NB4 (cell line): Measurements from ENCODE around the gene TMEM164.

Experiments used
- MYC ChIP-seq: IDR thresholded peaks from 2 replicates; pipeline ENCODE4 v1.6.1; 2011; ENCODE audit warnings: low read depth, low read length
- POLR2A ChIP-seq: IDR thresholded peaks from 2 replicates; pipeline ENCODE4 v1.6.1; 2011; ENCODE audit warnings: mild to moderate bottlenecking; ENCODE audit not compliant: insufficient read length; ENCODE audit errors: extremely low read depth
- TF ChIP-seq, protein P1 (sequence below): IDR thresholded peaks from one replicate; pipeline ENCODE4 v1.5.1; 2012; ENCODE audit warnings: low read depth, low read length
- TF ChIP-seq, protein P2 (sequence below): IDR thresholded peaks from 2 replicates; pipeline ENCODE4 v1.6.1; 2011; ENCODE audit warnings: low read depth, low read length

DNA sequence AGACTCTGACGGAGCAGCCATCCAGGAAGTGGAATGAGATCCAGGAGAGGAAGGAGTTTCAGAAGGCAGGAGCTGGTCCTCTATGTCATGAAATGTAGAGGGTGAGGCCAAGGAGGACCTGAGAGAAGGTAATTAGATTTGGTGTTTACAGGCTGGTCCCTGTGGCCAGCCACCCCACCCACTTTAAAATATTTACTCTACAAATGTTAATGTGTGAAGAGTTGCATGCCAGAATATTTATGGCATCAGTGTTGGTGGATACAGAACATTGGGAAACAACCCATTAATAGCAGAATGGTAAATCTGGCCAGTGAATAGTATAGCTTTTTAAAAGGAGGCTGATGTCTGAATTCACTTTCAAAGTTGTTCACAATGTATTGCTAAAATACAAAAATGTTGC is 17.6 kb downstream of the TMEM164 start:
- TF ChIP-seq, protein P1, sequence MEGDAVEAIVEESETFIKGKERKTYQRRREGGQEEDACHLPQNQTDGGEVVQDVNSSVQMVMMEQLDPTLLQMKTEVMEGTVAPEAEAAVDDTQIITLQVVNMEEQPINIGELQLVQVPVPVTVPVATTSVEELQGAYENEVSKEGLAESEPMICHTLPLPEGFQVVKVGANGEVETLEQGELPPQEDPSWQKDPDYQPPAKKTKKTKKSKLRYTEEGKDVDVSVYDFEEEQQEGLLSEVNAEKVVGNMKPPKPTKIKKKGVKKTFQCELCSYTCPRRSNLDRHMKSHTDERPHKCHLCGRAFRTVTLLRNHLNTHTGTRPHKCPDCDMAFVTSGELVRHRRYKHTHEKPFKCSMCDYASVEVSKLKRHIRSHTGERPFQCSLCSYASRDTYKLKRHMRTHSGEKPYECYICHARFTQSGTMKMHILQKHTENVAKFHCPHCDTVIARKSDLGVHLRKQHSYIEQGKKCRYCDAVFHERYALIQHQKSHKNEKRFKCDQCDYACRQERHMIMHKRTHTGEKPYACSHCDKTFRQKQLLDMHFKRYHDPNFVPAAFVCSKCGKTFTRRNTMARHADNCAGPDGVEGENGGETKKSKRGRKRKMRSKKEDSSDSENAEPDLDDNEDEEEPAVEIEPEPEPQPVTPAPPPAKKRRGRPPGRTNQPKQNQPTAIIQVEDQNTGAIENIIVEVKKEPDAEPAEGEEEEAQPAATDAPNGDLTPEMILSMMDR: no peak
- TF ChIP-seq POLR2A (no peak), MYC (no peak)
- TF ChIP-seq, protein P2, sequence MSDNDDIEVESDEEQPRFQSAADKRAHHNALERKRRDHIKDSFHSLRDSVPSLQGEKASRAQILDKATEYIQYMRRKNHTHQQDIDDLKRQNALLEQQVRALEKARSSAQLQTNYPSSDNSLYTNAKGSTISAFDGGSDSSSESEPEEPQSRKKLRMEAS: no peak
